ENCODE results near the gene GLI3.

GLI3 gene

GRCh38 chr7:41921453-41921981 is 315.5 kb downstream of the GLI3 start:
- Histone ChIP-seq H3K36me3 (ENCODE audit: control insufficient read depth, insufficient read depth, low read length) (no peaks in the 10 kb centered on the region), H3K27me3 (replicated peaks; ENCODE audit: control insufficient read depth, insufficient read depth, low read length) (no peaks in the 10 kb centered on the region), H3K4me3 (replicated peaks; ENCODE audit: low read depth, low read length) (no peak overlapping the region)
- no peak for TF ChIP-seq CTCF (IDR thresholded peaks at IDR 0.05; ENCODE audit: insufficient read depth, low read length, poor library complexity, severe bottlenecking)
- DNase-seq (ENCODE audit: extremely low read depth, insufficient read length), result no peak

GRCh38 chr7:41918597-41918996 is 318.4 kb downstream of the GLI3 start:
- Histone ChIP-seq H3K4me3 (replicated peaks; ENCODE audit: low read depth, low read length) (no peak overlapping the region), H3K36me3 (ENCODE audit: control insufficient read depth, insufficient read depth, low read length) (no peaks in the 10 kb centered on the region), H3K27me3 (replicated peaks; ENCODE audit: control insufficient read depth, insufficient read depth, low read length) (no peaks in the 10 kb centered on the region)
- TF ChIP-seq CTCF (IDR thresholded peaks at IDR 0.05; ENCODE audit: insufficient read depth, low read length, poor library complexity, severe bottlenecking), result no peak
- no peak for DNase-seq (ENCODE audit: extremely low read depth, insufficient read length)

- TF ChIP-seq CTCF (IDR thresholded peaks at IDR 0.05; ENCODE audit: insufficient read depth, low read length, poor library complexity, severe bottlenecking), result no peak
These were observed 320.5 kb downstream of the GLI3 start for GRCh38 chr7:41916450-41916927.

DNA sequence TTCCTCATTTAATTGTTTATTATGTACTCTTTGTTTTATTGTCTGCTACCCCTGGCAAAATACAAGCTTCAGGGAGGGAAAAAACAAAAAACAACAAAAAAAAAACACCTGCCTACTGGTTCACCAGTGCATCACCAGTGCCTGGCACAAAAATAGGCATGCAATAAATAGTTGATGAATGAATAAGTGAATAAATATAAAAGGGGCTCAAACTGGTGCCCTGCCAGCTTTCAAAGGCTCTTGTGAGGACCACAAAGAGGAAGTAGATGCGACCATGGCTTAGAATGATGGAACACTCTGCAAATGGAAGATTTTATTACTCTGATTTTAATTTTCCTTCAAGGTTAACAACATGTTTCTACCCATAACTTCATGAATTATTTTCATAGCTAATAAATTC is 321.1 kb downstream of the GLI3 start:
- Histone ChIP-seq H3K4me3 (replicated peaks; ENCODE audit: low read depth, low read length) (no peak overlapping the region), H3K36me3 (ENCODE audit: control insufficient read depth, insufficient read depth, low read length) (no peaks in the 10 kb centered on the region), H3K27me3 (replicated peaks; ENCODE audit: control insufficient read depth, insufficient read depth, low read length) (no peaks in the 10 kb centered on the region)
- no peak for DNase-seq (ENCODE audit: extremely low read depth, insufficient read length)
- no peak for TF ChIP-seq CTCF (IDR thresholded peaks at IDR 0.05; ENCODE audit: insufficient read depth, low read length, poor library complexity, severe bottlenecking)

More at GRCh38 chr7:41916450-41916927, 320.5 kb downstream of the GLI3 start:
- H3K27me3 ChIP-seq (replicated peaks; ENCODE audit: control insufficient read depth, insufficient read depth, low read length), result no peaks in the 10 kb centered on the region
- no peak for DNase-seq (ENCODE audit: extremely low read depth, insufficient read length)
- no peaks in the 10 kb centered on the region for H3K36me3 ChIP-seq (ENCODE audit: control insufficient read depth, insufficient read depth, low read length)
- H3K4me3 ChIP-seq (replicated peaks; ENCODE audit: low read depth, low read length), result no peak overlapping the region

DNA sequence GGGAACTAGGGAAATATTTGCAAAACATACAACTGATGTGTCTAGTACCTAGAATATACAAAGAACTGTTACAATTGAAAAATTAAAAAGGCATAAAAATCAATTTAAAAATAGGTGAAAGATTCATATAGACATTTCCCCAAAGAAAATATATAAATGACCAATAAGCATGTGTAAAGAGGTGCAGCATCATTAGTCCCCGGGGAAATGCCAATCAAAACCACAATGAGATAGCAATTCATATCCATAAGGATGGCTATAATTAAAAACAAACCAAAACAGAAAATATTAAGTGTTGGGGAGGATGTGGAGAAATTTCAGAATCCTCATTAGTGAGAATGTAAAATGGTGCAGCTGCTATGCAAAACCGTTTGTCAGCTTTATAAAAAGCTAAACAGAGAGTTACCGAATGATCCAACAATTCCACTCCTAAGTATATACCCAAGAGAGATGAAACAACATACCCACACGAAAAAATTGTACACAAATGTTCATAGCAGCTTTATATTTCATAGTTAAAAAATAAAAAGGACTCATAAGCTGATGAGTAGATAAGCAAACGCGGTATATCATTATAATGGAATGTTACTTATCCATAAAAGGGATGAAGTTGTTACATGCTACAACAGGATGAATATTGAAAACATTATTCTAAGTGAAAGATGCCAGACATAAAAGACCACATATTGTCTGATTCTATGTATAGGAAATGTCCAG is 324.0 kb downstream of the GLI3 start:
- H3K36me3 ChIP-seq (ENCODE audit: control insufficient read depth, insufficient read depth, low read length), result no peaks in the 10 kb centered on the region
- no peak for TF ChIP-seq CTCF (IDR thresholded peaks at IDR 0.05; ENCODE audit: insufficient read depth, low read length, poor library complexity, severe bottlenecking)
- H3K27me3 ChIP-seq (replicated peaks; ENCODE audit: control insufficient read depth, insufficient read depth, low read length), result no peaks in the 10 kb centered on the region
- no peak for DNase-seq (ENCODE audit: extremely low read depth, insufficient read length)
- H3K4me3 ChIP-seq (replicated peaks; ENCODE audit: low read depth, low read length), result no peak overlapping the region

All from GM06990 (cell line).